ENCODE data around the gene FGF3.
"Not testable (repeated sequence)": the region's sequence is repeated elsewhere in the genome, so short reads cannot be mapped to it uniquely, and the experiment has no call there.

FGF3 gene

DNA sequence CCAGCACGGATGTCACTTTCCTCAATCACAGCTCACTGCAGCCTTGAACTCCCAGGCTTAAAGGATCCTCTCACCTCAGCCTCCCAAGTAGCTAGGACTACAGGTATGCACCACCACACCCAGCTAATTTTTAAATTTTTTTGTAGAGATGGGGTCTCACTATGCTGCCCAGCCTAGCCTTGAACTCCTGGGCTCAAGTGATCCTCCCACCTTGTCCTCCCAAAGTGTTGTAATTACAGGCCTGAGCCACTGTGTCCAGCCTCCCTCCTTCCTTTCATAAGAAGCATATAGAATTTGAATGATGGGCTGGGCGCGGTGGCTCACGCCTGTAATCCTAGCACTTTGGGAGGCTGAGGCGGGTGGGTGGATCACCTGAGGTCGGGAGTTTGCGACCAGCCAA is 54.3 kb downstream of the FGF3 start:
- not testable (repeated sequence) for DNase-seq

DNA sequence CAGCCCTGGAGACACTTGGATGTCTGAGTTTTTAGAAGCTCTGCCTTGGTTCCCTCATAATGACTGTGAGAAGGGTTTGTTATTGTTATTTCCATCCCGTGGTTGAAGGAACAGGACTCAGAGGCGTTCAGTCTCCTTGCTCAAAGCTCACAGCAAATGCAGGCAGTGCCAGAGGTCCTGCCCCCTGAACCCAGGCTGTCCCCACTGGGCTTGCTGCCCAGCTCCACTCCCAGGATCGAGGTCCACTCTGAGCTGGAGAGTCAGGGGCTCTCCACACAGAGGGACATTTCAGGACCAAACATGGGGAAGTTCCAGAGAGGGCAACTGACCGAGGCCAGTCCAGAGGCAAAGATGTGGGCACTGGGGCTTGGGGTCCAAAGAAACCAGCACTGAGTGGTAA is 58.9 kb downstream of the FGF3 start:
- no peak for DNase-seq
